GM21367 (cell line): ENCODE data around the gene GTPBP10.
"Not testable (repeated sequence)": the region's sequence is repeated elsewhere in the genome, so short reads cannot be mapped to it uniquely, and the experiment has no call there.

ENCODE experiments used
- ATAC-seq: cut with Tn5 transposase; IDR thresholded peaks from one replicate; pipeline ENCODE4 v1.9.1; 2021; ENCODE audit not compliant: unreplicated experiment

The GTPBP10 gene, protein sequence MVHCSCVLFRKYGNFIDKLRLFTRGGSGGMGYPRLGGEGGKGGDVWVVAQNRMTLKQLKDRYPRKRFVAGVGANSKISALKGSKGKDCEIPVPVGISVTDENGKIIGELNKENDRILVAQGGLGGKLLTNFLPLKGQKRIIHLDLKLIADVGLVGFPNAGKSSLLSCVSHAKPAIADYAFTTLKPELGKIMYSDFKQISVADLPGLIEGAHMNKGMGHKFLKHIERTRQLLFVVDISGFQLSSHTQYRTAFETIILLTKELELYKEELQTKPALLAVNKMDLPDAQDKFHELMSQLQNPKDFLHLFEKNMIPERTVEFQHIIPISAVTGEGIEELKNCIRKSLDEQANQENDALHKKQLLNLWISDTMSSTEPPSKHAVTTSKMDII

DNA sequence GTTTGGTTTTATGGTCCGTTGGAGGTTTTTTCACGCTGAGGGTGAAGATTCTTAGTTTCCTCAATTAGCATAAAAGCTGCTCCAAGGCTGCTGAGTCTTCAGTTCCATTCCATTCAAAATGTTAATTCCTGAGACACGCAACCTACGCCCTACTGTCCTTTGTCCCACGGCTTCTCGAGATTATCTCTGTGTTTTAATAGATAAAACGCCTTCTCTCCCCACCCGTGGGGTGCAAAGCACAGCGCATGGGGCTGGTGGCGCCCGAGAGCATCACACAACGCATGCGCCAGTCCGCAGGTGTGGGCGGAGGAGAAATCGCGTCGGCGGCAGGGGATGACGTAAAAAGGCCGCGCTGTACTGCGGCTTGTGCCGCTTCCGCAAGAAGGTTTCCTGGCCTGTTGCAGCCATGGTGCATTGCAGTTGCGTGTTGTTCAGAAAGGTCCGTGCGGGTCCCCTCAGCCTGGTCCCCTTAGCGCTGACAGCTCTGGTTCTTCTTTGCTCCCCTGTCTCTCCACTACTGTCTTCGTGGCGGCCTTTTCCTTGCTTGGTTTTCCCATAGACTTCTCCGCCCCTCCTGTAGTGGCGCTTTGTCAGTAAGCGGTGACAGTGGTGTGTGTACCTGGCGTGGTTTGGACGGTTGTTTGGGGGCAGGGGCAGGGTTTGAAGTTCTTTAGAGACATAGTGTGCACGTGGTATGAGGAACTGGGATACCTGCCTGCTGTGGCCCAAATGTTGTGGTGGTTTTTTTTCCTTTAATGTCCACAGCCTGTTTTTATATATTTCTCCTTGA, at the start of gene GTPBP10:
Gene GTPBP10, plus strand, starts transcription at position 381 of the 790 bp plus-strand sequence. Its CDS starts 26 bp downstream, at position 407.
- peak; percentile 97 for ATAC-seq

DNA sequence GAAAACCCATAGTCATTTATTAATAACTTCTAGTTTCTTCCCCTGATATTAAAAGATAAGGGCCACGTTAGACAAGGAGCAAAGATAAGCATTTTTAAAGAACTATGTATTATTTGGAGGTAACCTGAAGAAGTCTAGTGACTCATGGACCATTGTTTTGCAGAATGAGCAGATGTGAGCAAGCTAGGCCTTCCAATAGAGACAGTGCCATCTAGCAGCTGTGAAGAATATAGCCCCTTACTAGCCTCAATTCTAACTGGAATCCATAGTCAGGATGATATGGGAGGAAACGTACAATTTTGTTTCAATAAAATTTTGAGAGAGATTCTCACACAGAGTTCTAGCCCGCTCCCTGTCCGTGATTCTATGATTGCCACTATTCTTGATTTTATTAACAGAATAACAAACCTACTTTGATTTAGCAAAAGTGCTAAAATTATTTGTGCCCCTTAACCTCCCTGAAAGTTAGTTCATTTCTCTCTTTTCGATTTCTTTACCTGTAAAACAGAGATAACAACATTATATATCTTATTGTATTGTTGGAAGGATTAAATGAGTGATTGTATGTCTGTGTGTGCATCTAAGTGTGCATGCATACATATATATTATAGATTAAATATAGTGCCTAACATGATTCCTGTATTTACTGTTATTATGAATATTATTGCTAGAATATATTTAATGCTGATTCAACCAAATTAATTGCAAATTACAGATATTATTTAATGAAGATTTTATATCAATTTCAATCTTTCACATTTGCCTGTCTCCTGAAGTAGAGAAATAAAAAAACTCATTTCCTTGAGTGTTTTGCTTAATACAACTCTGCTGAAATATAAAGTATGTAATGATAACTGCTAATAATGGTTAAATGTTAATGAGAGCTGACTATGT, 48.1 kb upstream of the GTPBP10 start:
- ATAC-seq, result no peak

GRCh38 chr7:90303241-90303640, 43.3 kb upstream of the GTPBP10 start:
- no peak for ATAC-seq

- ATAC-seq, result no peak
Measured at GRCh38 chr7:90309872-90310271, 36.6 kb upstream of the GTPBP10 start.

- ATAC-seq, result no peak
Measured at GRCh38 chr7:90311175-90311574, 35.3 kb upstream of the GTPBP10 start.

DNA sequence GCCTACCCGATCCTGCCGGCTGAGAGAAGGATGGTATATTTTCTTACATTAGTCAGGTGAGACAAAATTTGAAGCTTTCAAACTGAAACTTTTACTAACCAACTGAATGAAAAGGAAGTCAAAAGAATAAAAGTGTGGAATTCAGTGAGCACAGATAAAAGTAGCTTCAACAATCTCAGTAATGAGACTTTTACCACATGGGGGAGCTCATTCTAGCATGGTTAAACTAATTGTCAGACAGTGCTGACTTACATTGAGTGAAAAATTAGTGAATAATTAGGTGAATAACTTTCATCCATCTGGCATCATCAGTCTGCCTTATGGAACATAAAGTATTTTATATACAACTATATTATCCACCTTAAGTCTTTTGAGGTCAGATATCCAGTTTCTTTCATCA, 33.8 kb upstream of the GTPBP10 start:
- ATAC-seq, result no peak

DNA sequence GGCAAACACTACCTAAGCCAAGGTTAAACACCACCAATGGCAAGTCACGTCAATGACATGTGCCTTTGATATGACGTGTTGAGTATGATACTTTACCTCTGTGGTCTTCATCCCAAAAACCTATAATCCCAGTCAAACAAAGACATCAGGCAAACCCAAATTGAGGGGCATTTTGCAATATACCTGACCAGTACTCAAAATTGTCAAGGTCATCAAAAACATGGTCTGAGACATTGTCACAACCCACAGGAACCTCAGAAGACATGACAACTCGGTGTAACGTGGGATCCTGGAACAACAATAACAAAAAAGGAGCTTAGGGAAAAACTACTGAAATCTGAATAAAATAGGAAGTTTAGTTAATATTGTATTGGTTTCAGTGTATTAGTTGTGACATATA, 32.6 kb upstream of the GTPBP10 start:
- ATAC-seq, result no peak

DNA sequence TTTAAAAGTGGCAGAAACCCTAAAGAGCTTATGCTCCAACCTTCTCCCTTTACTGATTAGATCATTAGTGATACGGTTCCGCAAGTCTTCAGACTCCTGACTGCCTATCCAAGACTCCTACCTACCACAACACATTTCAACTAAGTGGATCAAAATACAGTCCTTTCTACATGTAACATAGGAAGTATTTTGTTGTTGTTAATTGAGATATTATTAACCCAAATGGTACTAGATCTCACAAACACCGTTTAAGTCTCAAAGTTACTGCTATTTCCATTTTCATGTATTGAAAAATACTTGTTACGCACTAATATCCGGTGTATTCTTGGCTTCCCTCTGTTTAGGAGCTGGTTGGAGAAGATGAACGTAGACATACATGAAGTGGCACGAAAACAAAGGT, 26.5 kb upstream of the GTPBP10 start:
- ATAC-seq, result no peak

GRCh38 chr7:90320418-90320800, 26.1 kb upstream of the GTPBP10 start:
- ATAC-seq, result no peak

DNA sequence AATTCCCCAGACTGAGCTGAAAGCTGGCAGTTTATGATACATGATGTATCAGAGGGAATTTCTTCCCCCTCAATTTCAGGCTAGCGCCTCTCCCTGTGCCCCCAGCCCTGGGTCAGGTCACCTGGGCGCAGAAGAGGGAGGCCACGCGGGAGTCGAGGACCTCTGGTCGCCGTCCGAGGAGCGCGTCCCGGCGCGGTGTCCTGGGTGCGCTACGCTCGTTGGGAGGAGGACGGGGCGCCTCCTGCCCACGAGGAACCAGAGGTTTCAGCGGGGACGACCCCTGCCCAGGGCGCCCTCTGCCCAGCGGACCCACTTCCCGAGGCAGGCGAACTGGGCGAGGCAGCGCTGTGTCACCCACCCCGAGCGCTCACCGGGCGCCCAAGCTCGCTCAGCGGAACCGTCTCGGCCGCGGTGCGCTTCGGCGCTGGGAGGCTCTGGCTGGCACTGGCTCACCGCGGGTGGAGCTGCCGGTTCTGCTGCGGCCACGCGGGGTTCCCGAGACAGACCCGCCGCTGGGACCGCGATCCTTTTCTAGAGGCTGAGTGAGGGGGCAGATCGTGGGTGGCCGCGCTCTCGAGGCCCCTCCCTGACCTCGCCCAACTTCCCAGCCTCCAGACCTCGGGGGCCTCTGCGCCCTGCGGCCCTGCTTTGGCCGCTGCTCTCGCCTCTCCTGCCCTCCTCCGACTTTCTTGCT, 25.6 kb upstream of the GTPBP10 start, which contains the start of gene FAM237B:
Gene FAM237B, minus strand, starts transcription at position 504 of the 694 bp plus-strand sequence. CDS start 1,556 bp downstream, outside the sequence.
- ATAC-seq, result no peak

- no peak for ATAC-seq
Measured at GRCh38 chr7:90322837-90323236, 23.7 kb upstream of the GTPBP10 start.

DNA sequence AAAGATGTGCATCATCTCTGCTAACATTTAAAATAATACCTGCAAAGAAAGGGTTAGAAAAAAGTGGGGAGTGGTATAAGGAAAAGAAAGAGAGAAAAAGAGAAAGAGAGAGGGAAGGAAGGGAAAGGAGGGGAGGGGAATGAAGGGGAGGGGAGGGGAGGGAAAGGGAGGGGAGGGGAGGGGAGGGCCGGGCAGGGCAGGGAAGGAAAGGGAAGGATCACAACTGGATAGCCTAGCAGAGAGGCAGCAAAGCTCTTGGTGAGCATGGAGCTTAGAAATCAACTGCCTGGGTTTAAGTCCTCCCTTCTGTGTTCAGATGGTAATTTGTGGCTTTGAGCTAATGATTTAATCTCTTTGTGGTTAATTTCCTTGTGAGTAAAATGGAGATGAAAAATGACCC, 20.0 kb upstream of the GTPBP10 start:
- ATAC-seq, result no peak

GRCh38 chr7:90334193-90334843, 12.2 kb upstream of the GTPBP10 start:
- ATAC-seq, result no peak

- ATAC-seq, result not testable (repeated sequence)
Measured at GRCh38 chr7:90334926-90335325, 11.6 kb upstream of the GTPBP10 start.

- ATAC-seq, result no peak
Measured at GRCh38 chr7:90337106-90337505, 9.4 kb upstream of the GTPBP10 start.

- no peak for ATAC-seq
Measured at GRCh38 chr7:90345016-90345415, 1.5 kb upstream of the GTPBP10 start.

DNA sequence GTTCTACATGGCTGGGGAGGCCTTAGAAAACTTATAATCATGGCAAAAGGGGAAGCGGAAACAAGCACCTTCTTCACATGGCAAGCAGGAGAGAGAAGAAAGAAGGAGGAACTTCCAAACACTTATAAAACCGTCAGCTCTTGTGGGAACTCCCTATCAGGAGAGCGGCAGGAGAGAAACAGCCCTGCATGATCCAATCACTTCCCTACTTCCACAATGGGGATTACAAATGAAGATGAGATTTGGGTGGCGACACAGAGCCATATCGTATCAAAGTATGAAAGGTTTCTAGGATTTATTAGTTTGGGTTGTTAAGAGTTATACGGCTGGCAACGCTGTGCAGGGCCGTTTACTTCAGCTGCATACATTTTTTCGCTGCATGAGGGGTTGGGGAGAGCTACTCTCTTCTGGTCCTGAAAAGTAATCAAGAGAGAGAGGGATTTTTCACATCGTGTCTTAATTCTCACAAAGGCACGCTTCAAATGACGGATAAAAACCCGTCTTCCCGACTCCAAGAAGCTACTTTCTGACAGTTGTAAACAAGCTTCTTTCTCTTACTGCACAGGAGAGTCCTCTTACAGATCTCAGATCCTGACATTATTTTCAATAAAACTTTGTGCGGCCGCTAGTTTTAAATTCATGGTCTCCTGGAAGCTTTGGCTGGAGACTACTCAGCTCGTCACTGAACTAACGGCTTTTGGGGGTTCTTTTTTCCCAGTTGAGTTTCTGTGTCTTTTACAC, 751 bp upstream of the GTPBP10 start:
- ATAC-seq, result peak; percentile 7

DNA sequence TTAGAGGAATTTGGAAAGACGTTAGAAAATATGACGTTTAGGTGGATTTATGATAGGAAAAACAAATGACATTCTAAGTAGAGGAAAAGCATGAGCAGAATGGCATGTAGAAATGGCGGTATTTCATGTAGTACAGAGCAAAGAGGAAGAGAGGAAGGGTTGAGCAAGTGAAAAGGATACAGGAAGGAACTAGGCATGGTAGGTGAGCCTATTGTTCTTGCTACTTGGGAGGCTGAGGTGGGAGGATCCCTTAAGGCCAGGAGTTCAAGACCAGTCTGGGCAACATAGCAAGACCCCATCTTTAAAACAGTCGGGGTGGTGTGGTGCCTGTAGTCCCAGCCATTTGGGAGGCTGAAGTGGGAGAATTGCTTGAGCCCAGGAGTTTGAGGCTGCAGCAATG, 1.2 kb downstream of the GTPBP10 start:
- ATAC-seq, result no peak

GRCh38 chr7:90349305-90349704, 2.8 kb downstream of the GTPBP10 start:
- no peak for ATAC-seq
